ENCODE measurements around the gene OTOP2. TPM values are rescaled to one million over a fixed set of nuclear protein-coding genes. Genes with fewer than 3 reads are reported as not detected.

The OTOP2 gene
- total RNA-seq, 1 donor from 2014 or later = not detected

- H3K27ac Mint-ChIP-seq (ENCODE audit: unreplicated experiment) = no peak overlapping the region
- no peaks in the 10 kb centered on the region for H3K36me3 ChIP-seq (ENCODE audit: insufficient read depth, low read length)
- no peak overlapping the region for H3K4me3 ChIP-seq (ENCODE audit: insufficient read depth, low read depth, low read length)
- no peak overlapping the region for H3K4me2 ChIP-seq (ENCODE audit: low read length)
- H3K4me1 ChIP-seq (ENCODE audit: insufficient read depth, low read length) = no peaks in the 10 kb centered on the region
- H3K79me2 ChIP-seq (ENCODE audit: insufficient read depth, low read length) = no peaks in the 10 kb centered on the region
- H3K4me1 Mint-ChIP-seq (ENCODE audit: low read depth, unreplicated experiment) = no peaks in the 10 kb centered on the region
- no peak overlapping the region for H3K4me3 Mint-ChIP-seq (ENCODE audit: unreplicated experiment)
- H3K9me3 ChIP-seq (ENCODE audit: insufficient read depth, low read depth, low read length) = no peaks in the 10 kb centered on the region
- no peaks in the 10 kb centered on the region for H3K36me3 Mint-ChIP-seq (ENCODE audit: low read depth, unreplicated experiment)
- H3K27me3 Mint-ChIP-seq (ENCODE audit: low read depth, unreplicated experiment) = peaks cover 72% of the 10 kb centered on the region
- H3K9ac ChIP-seq (ENCODE audit: low read length) = no peak overlapping the region
- peaks cover 13% of the 10 kb centered on the region for H3K27me3 ChIP-seq (ENCODE audit: insufficient read depth, low read length)
- no peak overlapping the region for H3K27ac ChIP-seq (ENCODE audit: low read depth, low read length)
- FAIRE-seq (no peak), DNase-seq (ENCODE audit: low read depth) (no peak)
- H4K20me1 ChIP-seq (ENCODE audit: insufficient read depth, low read length) = no peaks in the 10 kb centered on the region
- no peak for TF ChIP-seq EZH2 (IDR thresholded peaks at IDR 0.05; ENCODE audit: insufficient read depth, low read length)
- TF ChIP-seq, protein P1, sequence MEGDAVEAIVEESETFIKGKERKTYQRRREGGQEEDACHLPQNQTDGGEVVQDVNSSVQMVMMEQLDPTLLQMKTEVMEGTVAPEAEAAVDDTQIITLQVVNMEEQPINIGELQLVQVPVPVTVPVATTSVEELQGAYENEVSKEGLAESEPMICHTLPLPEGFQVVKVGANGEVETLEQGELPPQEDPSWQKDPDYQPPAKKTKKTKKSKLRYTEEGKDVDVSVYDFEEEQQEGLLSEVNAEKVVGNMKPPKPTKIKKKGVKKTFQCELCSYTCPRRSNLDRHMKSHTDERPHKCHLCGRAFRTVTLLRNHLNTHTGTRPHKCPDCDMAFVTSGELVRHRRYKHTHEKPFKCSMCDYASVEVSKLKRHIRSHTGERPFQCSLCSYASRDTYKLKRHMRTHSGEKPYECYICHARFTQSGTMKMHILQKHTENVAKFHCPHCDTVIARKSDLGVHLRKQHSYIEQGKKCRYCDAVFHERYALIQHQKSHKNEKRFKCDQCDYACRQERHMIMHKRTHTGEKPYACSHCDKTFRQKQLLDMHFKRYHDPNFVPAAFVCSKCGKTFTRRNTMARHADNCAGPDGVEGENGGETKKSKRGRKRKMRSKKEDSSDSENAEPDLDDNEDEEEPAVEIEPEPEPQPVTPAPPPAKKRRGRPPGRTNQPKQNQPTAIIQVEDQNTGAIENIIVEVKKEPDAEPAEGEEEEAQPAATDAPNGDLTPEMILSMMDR (IDR thresholded peaks at IDR 0.05; ENCODE audit: insufficient read depth, low read depth, low read length) = no peak
- no peak overlapping the region for H2AFZ ChIP-seq (ENCODE audit: low read depth, low read length)
- H3K9me3 Mint-ChIP-seq (ENCODE audit: unreplicated experiment) = peaks cover 3% of the 10 kb centered on the region
Observed at GRCh38 chr17:74943808-74944522, 19.9 kb downstream of the OTOP2 start.

DNA sequence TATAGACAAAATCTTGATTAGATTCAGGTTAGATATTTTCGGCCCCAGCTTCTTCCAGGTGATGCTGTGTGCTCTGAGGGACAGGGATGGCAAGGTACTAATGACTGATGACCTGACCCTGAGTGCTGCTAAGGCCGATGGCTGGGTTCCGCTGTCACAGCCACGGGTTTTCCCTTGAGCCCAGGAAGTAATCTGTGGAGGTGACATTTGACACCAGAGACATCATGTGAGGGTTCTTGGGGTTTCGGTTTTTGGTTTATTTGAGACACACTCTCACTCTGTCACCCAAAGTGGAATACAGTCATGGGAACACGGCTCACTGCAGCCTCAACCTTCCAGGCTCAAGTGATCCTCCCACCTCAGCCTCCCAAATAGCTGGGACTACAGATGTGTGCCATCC is 21.5 kb downstream of the OTOP2 start:
- FAIRE-seq = no peak
- Mint-ChIP-seq H3K27me3 (ENCODE audit: low read depth, unreplicated experiment) (peaks cover 65% of the 10 kb centered on the region), H3K9me3 (ENCODE audit: unreplicated experiment) (peaks cover 1% of the 10 kb centered on the region), H3K27ac (ENCODE audit: unreplicated experiment) (no peak overlapping the region), H3K4me1 (ENCODE audit: low read depth, unreplicated experiment) (no peaks in the 10 kb centered on the region), H3K4me3 (ENCODE audit: unreplicated experiment) (no peak overlapping the region), H3K36me3 (ENCODE audit: low read depth, unreplicated experiment) (no peaks in the 10 kb centered on the region)
- Histone ChIP-seq H3K4me2 (ENCODE audit: low read length) (no peak overlapping the region), H3K79me2 (ENCODE audit: insufficient read depth, low read length) (no peaks in the 10 kb centered on the region), H3K9me3 (ENCODE audit: insufficient read depth, low read depth, low read length) (no peaks in the 10 kb centered on the region), H3K4me1 (ENCODE audit: insufficient read depth, low read length) (no peaks in the 10 kb centered on the region), H3K27me3 (ENCODE audit: insufficient read depth, low read length) (peaks cover 13% of the 10 kb centered on the region), H3K9ac (ENCODE audit: low read length) (no peak overlapping the region), H2AFZ (ENCODE audit: low read depth, low read length) (no peak overlapping the region), H3K27ac (ENCODE audit: low read depth, low read length) (no peak overlapping the region), H3K36me3 (ENCODE audit: insufficient read depth, low read length) (no peaks in the 10 kb centered on the region), H3K4me3 (ENCODE audit: insufficient read depth, low read depth, low read length) (no peak overlapping the region), H4K20me1 (ENCODE audit: insufficient read depth, low read length) (no peaks in the 10 kb centered on the region)
- TF ChIP-seq, protein P1 (IDR thresholded peaks at IDR 0.05; ENCODE audit: insufficient read depth, low read depth, low read length) = no peak
- TF ChIP-seq EZH2 (IDR thresholded peaks at IDR 0.05; ENCODE audit: insufficient read depth, low read length) = no peak
- DNase-seq (ENCODE audit: low read depth) = no peak

DNA sequence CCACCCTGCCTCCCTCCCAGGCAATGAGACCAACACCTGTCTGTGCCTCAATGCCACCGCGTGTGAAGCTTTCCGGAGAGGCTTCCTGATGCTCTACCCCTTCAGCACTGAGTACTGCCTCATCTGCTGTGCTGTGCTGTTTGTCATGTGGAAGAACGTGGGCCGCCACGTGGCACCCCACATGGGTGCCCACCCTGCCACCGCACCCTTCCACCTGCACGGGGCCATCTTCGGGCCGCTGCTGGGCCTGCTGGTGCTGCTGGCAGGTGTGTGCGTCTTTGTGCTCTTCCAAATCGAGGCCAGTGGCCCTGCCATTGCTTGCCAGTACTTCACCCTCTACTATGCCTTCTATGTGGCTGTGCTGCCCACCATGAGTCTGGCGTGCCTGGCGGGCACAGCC is 22.6 kb downstream of the OTOP2 start:
- H2AFZ ChIP-seq (ENCODE audit: low read depth, low read length) = no peak overlapping the region
- H3K4me3 ChIP-seq (ENCODE audit: insufficient read depth, low read depth, low read length) = no peak overlapping the region
- H3K27me3 ChIP-seq (ENCODE audit: insufficient read depth, low read length) = peaks cover 14% of the 10 kb centered on the region
- no peaks in the 10 kb centered on the region for H4K20me1 ChIP-seq (ENCODE audit: insufficient read depth, low read length)
- no peak overlapping the region for H3K4me2 ChIP-seq (ENCODE audit: low read length)
- H3K9ac ChIP-seq (ENCODE audit: low read length) = no peak overlapping the region
- no peaks in the 10 kb centered on the region for H3K9me3 ChIP-seq (ENCODE audit: insufficient read depth, low read depth, low read length)
- no peaks in the 10 kb centered on the region for H3K4me1 Mint-ChIP-seq (ENCODE audit: low read depth, unreplicated experiment)
- peaks cover 2% of the 10 kb centered on the region for H3K36me3 Mint-ChIP-seq (ENCODE audit: low read depth, unreplicated experiment)
- H3K27ac ChIP-seq (ENCODE audit: low read depth, low read length) = no peak overlapping the region
- H3K36me3 ChIP-seq (ENCODE audit: insufficient read depth, low read length) = no peaks in the 10 kb centered on the region
- H3K27me3 Mint-ChIP-seq (ENCODE audit: low read depth, unreplicated experiment) = peaks cover 59% of the 10 kb centered on the region
- H3K4me1 ChIP-seq (ENCODE audit: insufficient read depth, low read length) = no peaks in the 10 kb centered on the region
- FAIRE-seq (no peak), DNase-seq (ENCODE audit: low read depth) (no peak)
- no peaks in the 10 kb centered on the region for H3K79me2 ChIP-seq (ENCODE audit: insufficient read depth, low read length)
- H3K27ac Mint-ChIP-seq (ENCODE audit: unreplicated experiment) = no peak overlapping the region
- TF ChIP-seq, protein P1 (IDR thresholded peaks at IDR 0.05; ENCODE audit: insufficient read depth, low read depth, low read length) = no peak
- no peak for TF ChIP-seq EZH2 (IDR thresholded peaks at IDR 0.05; ENCODE audit: insufficient read depth, low read length)
- H3K4me3 Mint-ChIP-seq (ENCODE audit: unreplicated experiment) = no peak overlapping the region
- H3K9me3 Mint-ChIP-seq (ENCODE audit: unreplicated experiment) = no peaks in the 10 kb centered on the region
